Measurements from ENCODE around the gene COG4.
A peak's percentile ranks its signal among the peaks of the same experiment; 100 is the strongest.
"Not testable (repeated sequence)": the region's sequence is repeated elsewhere in the genome, so short reads cannot be mapped to it uniquely, and the experiment has no call there.

Gene COG4

GRCh38 chr16:70523076-70523742, at the start of gene COG4:
TSS of gene COG4 (minus strand) at chr16:70523554. CDS start at chr16:70523543, 11 bp downstream.
- DNase-seq = peak; percentile 93

- DNase-seq = no peak
Measured at GRCh38 chr16:70572926-70573270, 49.5 kb upstream of the COG4 start.

GRCh38 chr16:70572050-70572925, 48.9 kb upstream of the COG4 start:
- peak; percentile 12 for DNase-seq

GRCh38 chr16:70571623-70572022, 48.3 kb upstream of the COG4 start:
- no peak for DNase-seq

- no peak for DNase-seq
Measured at GRCh38 chr16:70570967-70571570, 47.7 kb upstream of the COG4 start.

- DNase-seq = no peak
Measured at GRCh38 chr16:70569752-70570151, 46.4 kb upstream of the COG4 start.

- no peak for DNase-seq
Measured at GRCh38 chr16:70568601-70569237, 45.4 kb upstream of the COG4 start.

- DNase-seq = no peak
Measured at GRCh38 chr16:70565053-70565452, 41.7 kb upstream of the COG4 start.

GRCh38 chr16:70563636-70564035, 40.3 kb upstream of the COG4 start:
- DNase-seq = no peak

- no peak for DNase-seq
Measured at GRCh38 chr16:70561623-70562022, 38.3 kb upstream of the COG4 start.

- DNase-seq = no peak
Measured at GRCh38 chr16:70556063-70556462, 32.7 kb upstream of the COG4 start.

- DNase-seq = no peak
Measured at GRCh38 chr16:70553645-70554044, 30.3 kb upstream of the COG4 start.

- DNase-seq = no peak
Measured at GRCh38 chr16:70552675-70553074, 29.3 kb upstream of the COG4 start.

- DNase-seq = no peak
Measured at GRCh38 chr16:70551788-70552187, 28.4 kb upstream of the COG4 start.

- DNase-seq = no peak
Measured at GRCh38 chr16:70550082-70550481, 26.7 kb upstream of the COG4 start.

- no peak for DNase-seq
Measured at GRCh38 chr16:70548936-70549335, 25.6 kb upstream of the COG4 start.

- DNase-seq = no peak
Measured at GRCh38 chr16:70544548-70544947, 21.2 kb upstream of the COG4 start.

- DNase-seq = no peak
Measured at GRCh38 chr16:70540994-70541393, 17.6 kb upstream of the COG4 start.

- DNase-seq = no peak
Measured at GRCh38 chr16:70534971-70535370, 11.6 kb upstream of the COG4 start.

- not testable (repeated sequence) for DNase-seq
Measured at GRCh38 chr16:70529954-70530353, 6.6 kb upstream of the COG4 start.

GRCh38 chr16:70529051-70529777, 5.9 kb upstream of the COG4 start:
- peak; percentile 64 for DNase-seq

GRCh38 chr16:70527315-70527996, 4.1 kb upstream of the COG4 start:
- no peak for DNase-seq

Data from OCI-M1 (cell line).